NOMO-1 treated with DMSO at 0.1 percent for 48 hours (cell line): ENCODE measurements around the gene GHDC.
"Not testable (repeated sequence)": the region's sequence is repeated elsewhere in the genome, so short reads cannot be mapped to it uniquely, and the experiment has no call there.

Source experiments
- DNase-seq: peaks from one replicate; lab custom pipeline; 2025; ENCODE audit not compliant: unreplicated experiment; lab: John Stamatoyannopoulos, UW

GHDC gene

GRCh38 chr17:42193969-42194899 is at the start of gene GHDC:
Gene GHDC, minus strand, starts transcription at chr17:42194494. Its CDS starts 913 bp downstream, at chr17:42193581.
- peak; percentile 84 for DNase-seq

- DNase-seq: no peak
These were observed 49.2 kb upstream of the GHDC start for GRCh38 chr17:42243493-42243982.

GRCh38 chr17:42241871-42242270 is 47.6 kb upstream of the GHDC start:
- DNase-seq: no peak

- DNase-seq: not testable (repeated sequence)
These were observed 46.6 kb upstream of the GHDC start for GRCh38 chr17:42240863-42241262.

- DNase-seq: no peak
These were observed 45.9 kb upstream of the GHDC start for GRCh38 chr17:42240201-42240600.

- not testable (repeated sequence) for DNase-seq
These were observed 45.3 kb upstream of the GHDC start for GRCh38 chr17:42239576-42239975.

GRCh38 chr17:42236760-42237159 is 42.5 kb upstream of the GHDC start:
- DNase-seq: no peak

- peak; percentile 54 for DNase-seq
These were observed 39.7 kb upstream of the GHDC start for GRCh38 chr17:42233994-42234393.

GRCh38 chr17:42233156-42233555 is 38.9 kb upstream of the GHDC start:
- DNase-seq: no peak

GRCh38 chr17:42230225-42230624 is 35.9 kb upstream of the GHDC start:
- DNase-seq: no peak

GRCh38 chr17:42227849-42228700 is 33.8 kb upstream of the GHDC start:
- no peak for DNase-seq

- peak; percentile 8 for DNase-seq
These were observed 31.4 kb upstream of the GHDC start for GRCh38 chr17:42225646-42226045.

GRCh38 chr17:42224651-42225050 is 30.4 kb upstream of the GHDC start:
- DNase-seq: no peak

- DNase-seq: peak; percentile 68
These were observed 27.8 kb upstream of the GHDC start for GRCh38 chr17:42221886-42222745.

- DNase-seq: not testable (repeated sequence)
These were observed 25.0 kb upstream of the GHDC start for GRCh38 chr17:42219280-42219679.

GRCh38 chr17:42214156-42214555 is 19.9 kb upstream of the GHDC start:
- no peak for DNase-seq

- no peak for DNase-seq
These were observed 18.1 kb upstream of the GHDC start for GRCh38 chr17:42212382-42212781.

- not testable (repeated sequence) for DNase-seq
These were observed 17.6 kb upstream of the GHDC start for GRCh38 chr17:42211921-42212341.

- no peak for DNase-seq
These were observed 15.8 kb upstream of the GHDC start for GRCh38 chr17:42210046-42210445.

- DNase-seq: peak; percentile 91
These were observed 11.9 kb upstream of the GHDC start for GRCh38 chr17:42206153-42206612.
